ENCODE measurements around the gene SRRM4.

GRCh38 chr12:119157978-119158377, 176.6 kb downstream of the SRRM4 start:
- TF ChIP-seq POLR2AphosphoS5 (IDR thresholded peaks at IDR 0.05; ENCODE audit: low read depth, low read length) (no peak), POLR2A (IDR thresholded peaks at IDR 0.05; ENCODE audit: low read depth, low read length) (no peak), TAF1 (IDR thresholded peaks at IDR 0.05; ENCODE audit: borderline replicate concordance, low read depth, low read length) (no peak)
